Smooth muscle cell (in vitro differentiated cells): ENCODE data around the gene SMLR1. TPM values are rescaled to one million over a fixed set of nuclear protein-coding genes. Genes with fewer than 3 reads are reported as not detected.
"Not testable (repeated sequence)": the region's sequence is repeated elsewhere in the genome, so short reads cannot be mapped to it uniquely, and the experiment has no call there.

Source experiments
- DNase-seq: peaks from one replicate; lab custom pipeline; 2025; ENCODE audit not compliant: unreplicated experiment; lab: John Stamatoyannopoulos, UW
- H2AFZ ChIP-seq: fragments of 200-600 bp; sonication (generic); 2 replicates; pipeline ENCODE4 v1.6.0; 2016; ENCODE audit warnings: antibody characterized with exemption, low read depth, mild to moderate bottlenecking
- H3F3A ChIP-seq: fragments of 200-600 bp; sonication (generic); 2 replicates; pipeline ENCODE4 v1.6.0; 2017; ENCODE audit warnings: antibody characterized with exemption, low read depth
- H3K27ac ChIP-seq: fragments of 200-600 bp; sonication (generic); 2 replicates; pipeline ENCODE4 v1.5.1; 2016; ENCODE audit warnings: low read depth, mild to moderate bottlenecking
- H3K27me3 ChIP-seq: fragments of 200-600 bp; sonication (generic); 2 replicates; pipeline ENCODE4 v1.6.1; 2016; ENCODE audit warnings: low read depth, mild to moderate bottlenecking
- H3K36me3 ChIP-seq: fragments of 200-600 bp; sonication (generic); 2 replicates; pipeline ENCODE4 v1.5.1; 2016; ENCODE audit warnings: low read depth
- H3K4me1 ChIP-seq: fragments of 200-600 bp; sonication (generic); 2 replicates; pipeline ENCODE4 v1.5.1; 2016; ENCODE audit warnings: low read depth
- H3K4me2 ChIP-seq: fragments of 200-600 bp; sonication (generic); 2 replicates; pipeline ENCODE4 v1.6.0; 2016; ENCODE audit warnings: mild to moderate bottlenecking
- H3K4me3 ChIP-seq: fragments of 200-600 bp; sonication (generic); 2 replicates; pipeline ENCODE4 v1.5.1; 2016; ENCODE audit warnings: mild to moderate bottlenecking
- H3K79me2 ChIP-seq: fragments of 200-600 bp; sonication (generic); 2 replicates; pipeline ENCODE4 v1.6.0; 2016; ENCODE audit warnings: low read depth, mild to moderate bottlenecking
- H3K9ac ChIP-seq: fragments of 200-600 bp; sonication (generic); 2 replicates; pipeline ENCODE4 v1.6.0; 2016; ENCODE audit warnings: low read depth
- H3K9me3 ChIP-seq: fragments of 200-600 bp; sonication (generic); replicated peaks from 2 replicates; pipeline ENCODE4 v1.5.1; 2016; ENCODE audit warnings: low read depth
- H4K20me1 ChIP-seq: fragments of 200-600 bp; sonication (generic); 2 replicates; pipeline ENCODE4 v1.6.0; 2016; ENCODE audit warnings: low read depth
- WGBS: methylation state at CpG from one replicate; pipeline ENCODE4 v1.1.7; 2016; ENCODE audit warnings: low lambda C conversion rate; 5-methylcytosine and 5-hydroxymethylcytosine counted together
- polyA plus RNA-seq: library from polyadenylated mRNA; unstranded; fragments of >200 nt; fragmentation: Nextera tagmentation; extraction: Ambion mirVana; gene quantifications from 2 replicates; pipeline ENCODE4 v1.2.1, GENCODE V29; 2016
- total RNA-seq: library from RNA; depleted of rRNA; stranded (reverse); fragments of >200 nt; gene quantifications from 2 replicates; pipeline ENCODE4 v1.2.3, GENCODE V29; 2014
- TF ChIP-seq, protein P1 (sequence below): fragments of 200-600 bp; sonication (generic); IDR thresholded peaks from 2 replicates; pipeline ENCODE4 v1.5.1; 2017; ENCODE audit warnings: borderline replicate concordance, mild to moderate bottlenecking, antibody characterized with exemption; ENCODE audit not compliant: insufficient read depth, poor library complexity, severe bottlenecking

SMLR1 gene
- total and polyA plus RNA-seq, 2 experiments from 2014 or later, result not detected

DNA sequence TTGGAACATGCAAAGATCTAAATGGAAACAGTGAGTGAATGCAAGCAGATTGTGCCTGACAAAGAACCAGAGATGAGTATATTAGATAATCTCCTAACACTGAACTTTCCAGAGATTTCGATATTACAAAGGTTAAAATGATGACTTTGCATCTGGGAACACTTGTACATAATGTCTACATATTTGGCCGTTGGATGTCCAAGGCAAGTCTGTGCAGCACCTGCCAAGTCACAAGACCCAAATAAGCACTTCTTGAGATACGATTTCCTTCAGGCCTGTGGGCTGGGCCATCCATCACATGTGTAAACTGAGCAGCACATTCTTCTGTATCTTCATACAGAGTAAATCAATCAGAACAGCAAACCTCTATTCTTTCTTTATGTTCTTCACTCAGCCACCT is 32.5 kb upstream of the SMLR1 start:
- DNase-seq, result no peak
- Histone ChIP-seq H3K4me1 (no peaks in the 10 kb centered on the region), H3K27ac (no peak overlapping the region), H3K9ac (no peak overlapping the region), H3K4me3 (no peak overlapping the region), H3K79me2 (no peaks in the 10 kb centered on the region), H3K27me3 (no peaks in the 10 kb centered on the region), H3K9me3 (no peaks in the 10 kb centered on the region), H3K4me2 (no peak overlapping the region), H2AFZ (no peak overlapping the region), H3K36me3 (no peaks in the 10 kb centered on the region), H4K20me1 (no peaks in the 10 kb centered on the region), H3F3A (no peaks in the 10 kb centered on the region)
- TF ChIP-seq, protein P1, sequence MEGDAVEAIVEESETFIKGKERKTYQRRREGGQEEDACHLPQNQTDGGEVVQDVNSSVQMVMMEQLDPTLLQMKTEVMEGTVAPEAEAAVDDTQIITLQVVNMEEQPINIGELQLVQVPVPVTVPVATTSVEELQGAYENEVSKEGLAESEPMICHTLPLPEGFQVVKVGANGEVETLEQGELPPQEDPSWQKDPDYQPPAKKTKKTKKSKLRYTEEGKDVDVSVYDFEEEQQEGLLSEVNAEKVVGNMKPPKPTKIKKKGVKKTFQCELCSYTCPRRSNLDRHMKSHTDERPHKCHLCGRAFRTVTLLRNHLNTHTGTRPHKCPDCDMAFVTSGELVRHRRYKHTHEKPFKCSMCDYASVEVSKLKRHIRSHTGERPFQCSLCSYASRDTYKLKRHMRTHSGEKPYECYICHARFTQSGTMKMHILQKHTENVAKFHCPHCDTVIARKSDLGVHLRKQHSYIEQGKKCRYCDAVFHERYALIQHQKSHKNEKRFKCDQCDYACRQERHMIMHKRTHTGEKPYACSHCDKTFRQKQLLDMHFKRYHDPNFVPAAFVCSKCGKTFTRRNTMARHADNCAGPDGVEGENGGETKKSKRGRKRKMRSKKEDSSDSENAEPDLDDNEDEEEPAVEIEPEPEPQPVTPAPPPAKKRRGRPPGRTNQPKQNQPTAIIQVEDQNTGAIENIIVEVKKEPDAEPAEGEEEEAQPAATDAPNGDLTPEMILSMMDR, result no peak
- 89% methylated on average over 3 of the region's 3 CpGs for WGBS

- H3K4me3 ChIP-seq, result no peak overlapping the region
- no peaks in the 10 kb centered on the region for H3K4me1 ChIP-seq
- no peaks in the 10 kb centered on the region for H4K20me1 ChIP-seq
- peaks cover 4% of the 10 kb centered on the region for H3K9me3 ChIP-seq
- no peaks in the 10 kb centered on the region for H3F3A ChIP-seq
- DNase-seq, result no peak
- H3K27ac ChIP-seq, result no peak overlapping the region
- no peaks in the 10 kb centered on the region for H3K79me2 ChIP-seq
- no peaks in the 10 kb centered on the region for H3K27me3 ChIP-seq
- no peak overlapping the region for H3K4me2 ChIP-seq
- TF ChIP-seq, protein P1, result no peak
- no peak overlapping the region for H2AFZ ChIP-seq
- H3K36me3 ChIP-seq, result no peaks in the 10 kb centered on the region
- H3K9ac ChIP-seq, result no peak overlapping the region
These were observed 30.8 kb upstream of the SMLR1 start for GRCh38 chr6:130796313-130796905.

DNA sequence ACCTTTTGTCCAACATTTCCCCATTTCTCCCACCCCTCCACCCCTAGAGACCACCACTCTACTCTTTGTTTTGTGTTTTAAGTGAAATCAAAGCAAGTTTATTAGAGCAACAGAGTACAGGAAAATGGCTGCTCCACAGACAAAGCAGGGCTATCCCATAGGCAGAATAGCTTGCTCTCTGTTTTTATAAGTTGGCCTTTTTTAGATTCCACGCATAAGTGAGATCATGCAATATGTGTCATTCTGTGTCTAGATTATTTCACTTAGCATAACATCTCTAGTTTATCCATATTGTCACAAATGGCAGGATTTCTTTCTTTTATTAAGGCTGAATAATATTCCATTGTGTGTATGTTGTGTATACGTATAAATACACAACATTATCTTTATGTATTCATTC is 30.1 kb upstream of the SMLR1 start:
- Histone ChIP-seq H4K20me1 (no peaks in the 10 kb centered on the region), H3K27me3 (no peaks in the 10 kb centered on the region), H3K9me3 (peaks cover 4% of the 10 kb centered on the region), H3K4me3 (no peak overlapping the region), H3K79me2 (no peaks in the 10 kb centered on the region), H3K27ac (no peak overlapping the region), H3K4me1 (no peaks in the 10 kb centered on the region), H3K36me3 (no peaks in the 10 kb centered on the region), H3F3A (no peaks in the 10 kb centered on the region), H3K9ac (no peak overlapping the region), H2AFZ (no peak overlapping the region), H3K4me2 (no peak overlapping the region)
- 95% methylated on average over 2 of the region's 2 CpGs for WGBS
- DNase-seq, result no peak
- TF ChIP-seq, protein P1, result no peak

DNA sequence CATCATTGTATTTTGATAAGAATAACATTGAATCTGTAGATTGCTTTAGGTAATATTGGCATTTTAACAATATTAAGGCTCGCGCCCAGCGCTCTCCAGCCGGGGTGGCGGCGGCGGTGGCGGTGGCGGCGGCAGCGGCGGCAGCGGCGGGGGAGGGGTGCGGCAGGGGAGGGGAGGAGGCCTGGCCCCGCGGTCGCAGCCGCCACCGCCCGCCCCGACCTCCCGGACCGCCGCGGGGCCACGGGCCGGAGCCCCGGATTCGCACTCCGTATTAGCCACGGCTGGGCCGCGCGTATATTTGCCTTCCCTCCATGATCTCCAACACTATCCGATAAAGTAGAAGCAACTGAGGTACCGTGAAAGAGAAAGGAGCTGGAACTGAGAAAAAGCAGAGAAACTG is 25.8 kb upstream of the SMLR1 start:
- not testable (repeated sequence) for H3K4me1 ChIP-seq, H3K36me3 ChIP-seq, H3K9ac ChIP-seq, H3K27me3 ChIP-seq, H3F3A ChIP-seq, H4K20me1 ChIP-seq, H3K4me2 ChIP-seq, H2AFZ ChIP-seq, H3K79me2 ChIP-seq, H3K27ac ChIP-seq, H3K9me3 ChIP-seq, DNase-seq, H3K4me3 ChIP-seq
- 98% methylated on average over 14 of the region's 37 CpGs for WGBS
